Astrocyte (in vitro differentiated cells and primary cell): ENCODE data around the gene UBE2L6. TPM values are rescaled to one million over a fixed set of nuclear protein-coding genes. Genes with fewer than 3 reads are reported as not detected.

Source experiments
- DNase-seq: peaks from one replicate; pipeline ENCODE4 v3.0.0-alpha.2; 2010; ENCODE audit warnings: low read depth
- FAIRE-seq: peaks from 2 replicates; lab custom pipeline; 2011; peaks lifted over from hg19 to GRCh38; lab: Jason Lieb, UNC
- H2AFZ ChIP-seq: 2 replicates; pipeline ENCODE4 v1.6.0; 2012; ENCODE audit warnings: low read depth, low read length, inconsistent platforms
- H3K27ac ChIP-seq: 2 replicates; pipeline ENCODE4 v1.5.1; 2011; ENCODE audit warnings: low read depth, low read length, inconsistent platforms
- H3K27me3 ChIP-seq: 2 replicates; pipeline ENCODE4 v1.6.0; 2011; ENCODE audit warnings: low read length, inconsistent platforms; ENCODE audit not compliant: insufficient read depth
- H3K36me3 ChIP-seq: 2 replicates; pipeline ENCODE4 v1.5.1; 2011; ENCODE audit warnings: low read length, inconsistent platforms; ENCODE audit not compliant: insufficient read depth
- H3K4me1 ChIP-seq: 2 replicates; pipeline ENCODE4 v1.5.1; 2011; ENCODE audit warnings: low read length, inconsistent platforms; ENCODE audit not compliant: insufficient read depth
- H3K4me2 ChIP-seq: 2 replicates; pipeline ENCODE4 v1.6.0; 2012; ENCODE audit warnings: low read length, inconsistent platforms
- H3K4me3 ChIP-seq: 2 replicates; pipeline ENCODE4 v1.5.1; 2011; ENCODE audit warnings: low read depth, mild to moderate bottlenecking, low read length, inconsistent platforms; ENCODE audit not compliant: insufficient read depth
- H3K79me2 ChIP-seq: 2 replicates; pipeline ENCODE4 v1.6.0; 2012; ENCODE audit warnings: mild to moderate bottlenecking, low read length, inconsistent platforms; ENCODE audit not compliant: insufficient read depth
- H3K9ac ChIP-seq: 2 replicates; pipeline ENCODE4 v1.6.0; 2012; ENCODE audit warnings: mild to moderate bottlenecking, low read length, inconsistent platforms
- H3K9me3 ChIP-seq: 2 replicates; pipeline ENCODE4 v1.5.1; 2012; ENCODE audit warnings: low read depth, mild to moderate bottlenecking, low read length, inconsistent platforms; ENCODE audit not compliant: insufficient read depth
- H4K20me1 ChIP-seq: 2 replicates; pipeline ENCODE4 v1.6.0; 2012; ENCODE audit warnings: low read length, inconsistent platforms; ENCODE audit not compliant: insufficient read depth
- H3K27ac Mint-ChIP-seq: one replicate; pipeline ENCODE4 v1.8.0; 2021; ENCODE audit warnings: mild to moderate bottlenecking, mixed read lengths; ENCODE audit not compliant: unreplicated experiment
- H3K27me3 Mint-ChIP-seq: one replicate; pipeline ENCODE4 v1.8.0; 2021; ENCODE audit warnings: low read depth, mixed read lengths; ENCODE audit not compliant: unreplicated experiment
- H3K36me3 Mint-ChIP-seq: one replicate; pipeline ENCODE4 v1.8.0; 2021; ENCODE audit warnings: low read depth, mixed read lengths; ENCODE audit not compliant: unreplicated experiment
- H3K4me1 Mint-ChIP-seq: one replicate; pipeline ENCODE4 v1.8.0; 2021; ENCODE audit warnings: low read depth, mixed read lengths; ENCODE audit not compliant: unreplicated experiment
- H3K4me3 Mint-ChIP-seq: one replicate; pipeline ENCODE4 v1.8.0; 2021; ENCODE audit warnings: mild to moderate bottlenecking, moderate library complexity, mixed read lengths; ENCODE audit not compliant: unreplicated experiment
- H3K9me3 Mint-ChIP-seq: one replicate; pipeline ENCODE4 v1.8.0; 2021; ENCODE audit warnings: mild to moderate bottlenecking, mixed read lengths; ENCODE audit not compliant: unreplicated experiment
- CTCF ChIP-seq: IDR thresholded peaks from 2 replicates; pipeline ENCODE4 v1.5.1; 2011; ENCODE audit warnings: low read depth, mild to moderate bottlenecking, inconsistent platforms, low read length, moderate library complexity; ENCODE audit not compliant: insufficient read depth
- EZH2 ChIP-seq: IDR thresholded peaks from 2 replicates; pipeline ENCODE4 v1.6.1; 2012; ENCODE audit warnings: mild to moderate bottlenecking, low read length, inconsistent platforms; ENCODE audit not compliant: insufficient read depth
- total RNA-seq: library from RNA; stranded (reverse); gene quantifications from 2 replicates; pipeline ENCODE4 v1.2.1, GENCODE V29; 2021

The UBE2L6 gene
- total RNA-seq, 1 donor from 2014 or later = 159 TPM

DNA sequence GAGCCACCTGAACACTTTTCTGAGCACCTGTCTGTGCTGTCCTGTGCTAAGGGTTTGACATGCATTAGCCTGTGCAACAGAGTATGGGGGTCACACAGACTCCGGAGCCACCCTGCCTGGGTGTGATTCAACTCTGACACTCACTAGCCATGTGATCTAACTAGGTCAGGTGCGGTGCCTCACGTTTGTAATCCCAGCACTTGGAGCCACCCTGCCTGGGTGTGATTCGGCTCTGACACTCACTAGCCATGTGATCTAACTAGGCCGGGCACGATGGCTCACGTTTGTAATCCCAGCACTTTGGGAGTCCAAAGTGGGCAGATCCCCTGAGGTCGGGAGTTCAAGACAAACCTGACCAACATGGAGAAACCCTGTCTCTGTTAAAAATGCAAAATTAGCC is 11.4 kb downstream of the UBE2L6 start:
- Histone ChIP-seq H3K4me2 (no peak overlapping the region), H3K4me1 (no peaks in the 10 kb centered on the region), H4K20me1 (no peaks in the 10 kb centered on the region), H3K27ac (no peak overlapping the region), H3K9me3 (no peaks in the 10 kb centered on the region), H3K27me3 (no peaks in the 10 kb centered on the region), H3K36me3 (no peaks in the 10 kb centered on the region), H3K4me3 (no peak overlapping the region), H3K79me2 (no peaks in the 10 kb centered on the region), H2AFZ (no peak overlapping the region), H3K9ac (no peak overlapping the region)
- Mint-ChIP-seq H3K36me3 (peaks cover 55% of the 10 kb centered on the region), H3K4me3 (no peak overlapping the region), H3K4me1 (no peaks in the 10 kb centered on the region), H3K27me3 (no peaks in the 10 kb centered on the region), H3K9me3 (no peaks in the 10 kb centered on the region), H3K27ac (no peak overlapping the region)
- TF ChIP-seq EZH2 (no peak), CTCF (no peak)
- DNase-seq (no peak), FAIRE-seq (no peak)

- no peak overlapping the region for H3K4me2 ChIP-seq
- FAIRE-seq = no peak
- TF ChIP-seq CTCF = no peak
These were observed 12.1 kb downstream of the UBE2L6 start for GRCh38 chr11:57555393-57555792.

DNA sequence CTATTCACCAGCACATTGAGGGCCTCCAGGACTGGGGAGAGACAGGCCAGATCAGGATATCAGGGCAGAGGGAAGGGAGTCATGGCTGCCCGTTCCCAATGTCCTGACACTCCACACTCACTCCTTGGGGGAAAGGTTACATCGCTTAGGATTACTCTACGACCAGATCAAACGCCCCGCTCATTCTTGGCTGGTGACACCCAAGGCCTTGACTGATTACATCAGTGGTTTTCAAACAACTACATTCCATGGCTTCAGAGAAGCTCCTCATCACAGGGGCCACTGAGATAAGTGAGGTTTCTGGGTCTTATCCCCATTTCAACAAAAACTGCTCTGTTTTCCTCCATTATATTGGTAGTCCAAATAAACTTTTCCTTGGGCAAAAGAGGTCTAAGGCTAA is 15.0 kb downstream of the UBE2L6 start:
- no peaks in the 10 kb centered on the region for H3K4me1 ChIP-seq
- TF ChIP-seq EZH2 (no peak), CTCF (no peak)
- H3K27ac ChIP-seq = no peak overlapping the region
- no peaks in the 10 kb centered on the region for H3K27me3 ChIP-seq
- no peaks in the 10 kb centered on the region for H3K36me3 ChIP-seq
- H3K9ac ChIP-seq = no peak overlapping the region
- peak overlapping the region; percentile 66 for H3K27ac Mint-ChIP-seq
- no peaks in the 10 kb centered on the region for H4K20me1 ChIP-seq
- no peaks in the 10 kb centered on the region for H3K27me3 Mint-ChIP-seq
- DNase-seq = no peak
- no peak overlapping the region for H3K4me2 ChIP-seq
- H3K79me2 ChIP-seq = no peaks in the 10 kb centered on the region
- no peaks in the 10 kb centered on the region for H3K9me3 ChIP-seq
- no peak for FAIRE-seq
- no peak overlapping the region for H2AFZ ChIP-seq
- H3K4me3 ChIP-seq = no peak overlapping the region
- no peak overlapping the region for H3K4me3 Mint-ChIP-seq
- H3K9me3 Mint-ChIP-seq = no peaks in the 10 kb centered on the region
- no peaks in the 10 kb centered on the region for H3K4me1 Mint-ChIP-seq
- peaks cover 48% of the 10 kb centered on the region for H3K36me3 Mint-ChIP-seq

More at GRCh38 chr11:57555393-57555792, 12.1 kb downstream of the UBE2L6 start:
- H3K79me2 ChIP-seq = no peaks in the 10 kb centered on the region
- no peak overlapping the region for H3K9ac ChIP-seq
- no peaks in the 10 kb centered on the region for H3K9me3 ChIP-seq
- H2AFZ ChIP-seq = no peak overlapping the region
- H3K27ac ChIP-seq = no peak overlapping the region
- no peaks in the 10 kb centered on the region for H4K20me1 ChIP-seq
- Mint-ChIP-seq H3K27me3 (no peaks in the 10 kb centered on the region), H3K4me1 (no peaks in the 10 kb centered on the region), H3K9me3 (no peaks in the 10 kb centered on the region), H3K4me3 (no peak overlapping the region), H3K27ac (no peak overlapping the region), H3K36me3 (peaks cover 57% of the 10 kb centered on the region)
- H3K4me1 ChIP-seq = no peaks in the 10 kb centered on the region
- no peaks in the 10 kb centered on the region for H3K36me3 ChIP-seq
- H3K4me3 ChIP-seq = no peak overlapping the region
- H3K27me3 ChIP-seq = no peaks in the 10 kb centered on the region
- no peak for DNase-seq
